ENCODE results near the gene SYPL1. TPM values are rescaled to one million over a fixed set of nuclear protein-coding genes. Genes with fewer than 3 reads are reported as not detected.

Gene SYPL1
- total and polyA plus RNA-seq, 2 donors (not counting 3 experiments of a cell fraction or from before 2014, with no cell fraction given) = 59.8 to 67.1 TPM

- H3K27me3 ChIP-seq (ENCODE audit: control insufficient read depth in 2 of 2, insufficient read depth in 2 of 2, low read length in 2 of 2) = peaks cover 2 to 5% of the 10 kb centered on the region in 2 experiments
- DNase-seq (ENCODE audit: low read depth, low spot score) = no peak
- no peak overlapping the region for H3K27ac ChIP-seq (ENCODE audit: insufficient read depth, low read depth, low read length)
- peaks cover 8% of the 10 kb centered on the region for H3K4me1 ChIP-seq (ENCODE audit: control insufficient read depth, extremely low read depth, insufficient read depth, low read length)
- CTCF ChIA-PET = no interaction called here
- H3K79me2 ChIP-seq (ENCODE audit: control insufficient read depth, insufficient read depth, low read length) = no peaks in the 10 kb centered on the region
- dilution Hi-C loops (cut with MboI; ENCODE audit: extremely low pct_ligation_motif_present, low sequenced_read_pairs) (no loop called here), intact Hi-C loops (cut with micrococcal nuclease) (no loop called here)
- H3K9me1 ChIP-seq (replicated peaks; ENCODE audit: control insufficient read depth, extremely low read depth, insufficient read depth, low read length) = no peaks in the 10 kb centered on the region
- H3K9ac ChIP-seq (replicated peaks; ENCODE audit: extremely low read depth, insufficient read depth, low read length) = no peak overlapping the region
- no peak overlapping the region for H2AFZ ChIP-seq (ENCODE audit: low read depth, low read length)
- FAIRE-seq = no peak
- no peaks in the 10 kb centered on the region for H3K36me3 ChIP-seq (ENCODE audit: control insufficient read depth in 2 of 2, extremely low read depth in 1 of 2, insufficient read depth in 2 of 2, low read length in 2 of 2)
- TF ChIP-seq JUN (IDR thresholded peaks at IDR 0.05; ENCODE audit: borderline replicate concordance, insufficient read depth, insufficient read length, low read depth) (no peak), POLR2AphosphoS5 (IDR thresholded peaks at IDR 0.05; ENCODE audit: insufficient read depth, low read depth, low read length) (no peak), FOS (IDR thresholded peaks at IDR 0.05; ENCODE audit: borderline replicate concordance, insufficient read depth, low read length) (no peak), EZH2 (IDR thresholded peaks at IDR 0.05; ENCODE audit: borderline replicate concordance, low read depth, low read length, severe bottlenecking) (no peak), MAX (IDR thresholded peaks at IDR 0.05; ENCODE audit: insufficient read depth, insufficient read length) (no peak), CTCF (IDR thresholded peaks at IDR 0.05; ENCODE audit: extremely low read depth in 1 of 2, insufficient read depth in 1 of 2, low read depth in 1 of 2, low read length in 2 of 2) (no peak), MYC (IDR thresholded peaks at IDR 0.05; ENCODE audit: low read depth, low read length) (no peak), POLR2A (IDR thresholded peaks at IDR 0.05; ENCODE audit: low read depth, low read length) (no peak), GATA2 (IDR thresholded peaks at IDR 0.05; ENCODE audit: insufficient read depth, insufficient read length, low read depth, low read length) (no peak)
- BruUV-seq (replicated peaks) = no TSS peak
- POLR2A ChIA-PET = no interaction called here
- no peak overlapping the region for H3K4me2 ChIP-seq (ENCODE audit: insufficient read depth, low read length)
- H4K20me1 ChIP-seq (replicated peaks; ENCODE audit: control insufficient read depth, extremely low read depth, insufficient read depth, low read length) = no peaks in the 10 kb centered on the region
- H3K4me3 ChIP-seq (replicated peaks in 1 of 3; ENCODE audit: insufficient read depth in 1 of 3, low read depth in 1 of 3, low read length in 3 of 3) = no peak overlapping the region
- no peaks in the 10 kb centered on the region for H3K9me3 ChIP-seq (replicated peaks; ENCODE audit: control insufficient read depth, insufficient read depth, low read length)
Observed at GRCh38 chr7:106122713-106123112, 10.6 kb upstream of the SYPL1 start.

All from endothelial cell of umbilical vein (primary cell).